BLaER1 treated with 17β-estradiol and CSF1 and Interleukin-3, amounts not matched to agents 10 nM and 100 nM (cell line): ENCODE measurements around the gene BCAS3.

Experiments used
- H3K27ac ChIP-seq, 11 experiments: shearing (Covaris generic); formaldehyde crosslinking; 2 replicates each; pipeline ENCODE4 v1.8.1; 2022
- H3K27me3 ChIP-seq, 11 experiments: shearing (Covaris generic); formaldehyde crosslinking; 2 replicates each; pipeline ENCODE4 v1.8.1; 2022
- H3K36me3 ChIP-seq, 11 experiments: shearing (Covaris generic); formaldehyde crosslinking; 2 replicates each; pipeline ENCODE4 v1.8.1; 2022
- H3K4me1 ChIP-seq, 10 experiments: shearing (Covaris generic); formaldehyde crosslinking; 2 replicates each; pipeline ENCODE4 v1.8.1; 2022
- H3K4me2 ChIP-seq, 11 experiments: shearing (Covaris generic); formaldehyde crosslinking; 2 replicates each; pipeline ENCODE4 v1.8.1; 2022
- H3K4me3 ChIP-seq, 10 experiments: shearing (Covaris generic); formaldehyde crosslinking; 2 replicates each; pipeline ENCODE4 v1.8.1; 2022
- H3K9ac ChIP-seq, 11 experiments: shearing (Covaris generic); formaldehyde crosslinking; 2 replicates each; pipeline ENCODE4 v1.8.1; 2022
- H3K9me3 ChIP-seq, 11 experiments: shearing (Covaris generic); formaldehyde crosslinking; replicated peaks in 1 of 11; 2 replicates each; pipeline ENCODE4 v1.8.1; 2022
- H4K20me1 ChIP-seq, 11 experiments: shearing (Covaris generic); formaldehyde crosslinking; 2 replicates each; pipeline ENCODE4 v1.8.1; 2022
- Cebpa-rat ChIP-seq, 11 experiments: shearing (Covaris generic); IDR thresholded peaks; 2 replicates each; pipeline ENCODE4 v1.8.1; 2022

The BCAS3 gene

GRCh38 chr17:60832631-60833030 lies 155.0 kb downstream of the BCAS3 start:
- H3K9ac ChIP-seq: no peak overlapping the region
- H3K4me1 ChIP-seq: no peaks in the 10 kb centered on the region; a peak in 1 of 20 replicates
- H3K9me3 ChIP-seq: no peaks in the 10 kb centered on the region
- TF ChIP-seq Cebpa-rat (IDR thresholded peaks at IDR 0.05): no peak
- H3K4me2 ChIP-seq: no peak overlapping the region
- no peak overlapping the region for H3K4me3 ChIP-seq
- no peak overlapping the region for H3K27ac ChIP-seq
- no peaks in the 10 kb centered on the region for H3K36me3 ChIP-seq
- H4K20me1 ChIP-seq: no peaks in the 10 kb centered on the region
- H3K27me3 ChIP-seq: no peaks in the 10 kb centered on the region

- Histone ChIP-seq H3K4me2 (no peak overlapping the region), H3K27me3 (no peaks in the 10 kb centered on the region), H3K27ac (no peak overlapping the region), H3K36me3 (no peaks in the 10 kb centered on the region; a peak in 1 of 22 replicates), H3K4me1 (no peaks in the 10 kb centered on the region), H4K20me1 (no peaks in the 10 kb centered on the region), H3K9ac (no peak overlapping the region), H3K4me3 (no peak overlapping the region), H3K9me3 (no peaks in the 10 kb centered on the region)
- no peak for TF ChIP-seq Cebpa-rat (IDR thresholded peaks at IDR 0.05)
Measured at GRCh38 chr17:60840456-60840855, 162.8 kb downstream of the BCAS3 start.

- Histone ChIP-seq H4K20me1 (no peaks in the 10 kb centered on the region), H3K4me2 (no peak overlapping the region), H3K4me3 (no peak overlapping the region), H3K27ac (no peak overlapping the region), H3K9me3 (no peaks in the 10 kb centered on the region), H3K27me3 (no peaks in the 10 kb centered on the region), H3K9ac (no peak overlapping the region), H3K4me1 (no peaks in the 10 kb centered on the region), H3K36me3 (no peaks in the 10 kb centered on the region; a peak in 1 of 22 replicates)
- no peak for TF ChIP-seq Cebpa-rat (IDR thresholded peaks at IDR 0.05)
Measured at GRCh38 chr17:60845012-60845411, 167.4 kb downstream of the BCAS3 start.

GRCh38 chr17:60846175-60846574 lies 168.5 kb downstream of the BCAS3 start:
- Histone ChIP-seq H3K27ac (no peak overlapping the region), H3K4me2 (no peak overlapping the region), H3K36me3 (no peaks in the 10 kb centered on the region; a peak in 1 of 22 replicates), H3K4me1 (no peaks in the 10 kb centered on the region), H3K27me3 (no peaks in the 10 kb centered on the region), H4K20me1 (no peaks in the 10 kb centered on the region), H3K9me3 (no peaks in the 10 kb centered on the region), H3K9ac (no peak overlapping the region), H3K4me3 (no peak overlapping the region)
- TF ChIP-seq Cebpa-rat (IDR thresholded peaks at IDR 0.05): no peak

- H3K9me3 ChIP-seq: no peaks in the 10 kb centered on the region
- H3K4me1 ChIP-seq: no peaks in the 10 kb centered on the region
- H3K27me3 ChIP-seq: no peaks in the 10 kb centered on the region
- H3K27ac ChIP-seq: no peak overlapping the region
- no peak overlapping the region for H3K4me3 ChIP-seq
- H3K9ac ChIP-seq: no peak overlapping the region
- H3K36me3 ChIP-seq: no peaks in the 10 kb centered on the region
- TF ChIP-seq Cebpa-rat (IDR thresholded peaks at IDR 0.05): no peak
- H4K20me1 ChIP-seq: no peaks in the 10 kb centered on the region
- H3K4me2 ChIP-seq: no peak overlapping the region
Measured at GRCh38 chr17:60851181-60851580, 173.5 kb downstream of the BCAS3 start.

GRCh38 chr17:60857556-60858080 lies 180.0 kb downstream of the BCAS3 start:
- Histone ChIP-seq H3K4me2 (no peak overlapping the region), H4K20me1 (no peaks in the 10 kb centered on the region), H3K36me3 (no peaks in the 10 kb centered on the region), H3K27ac (no peak overlapping the region), H3K27me3 (no peaks in the 10 kb centered on the region), H3K4me3 (no peak overlapping the region), H3K4me1 (no peaks in the 10 kb centered on the region), H3K9me3 (peaks cover 0 to 26% (median 22%) of the 10 kb centered on the region in 11 experiments; a peak in 18 of 22 replicates), H3K9ac (no peak overlapping the region)
- no peak for TF ChIP-seq Cebpa-rat (IDR thresholded peaks at IDR 0.05)

GRCh38 chr17:60862482-60862881 lies 184.8 kb downstream of the BCAS3 start:
- H3K4me1 ChIP-seq: peaks cover 18 to 41% (median 21%) of the 10 kb centered on the region in 10 experiments
- H4K20me1 ChIP-seq: no peaks in the 10 kb centered on the region
- H3K36me3 ChIP-seq: no peaks in the 10 kb centered on the region
- no peak overlapping the region for H3K9ac ChIP-seq
- H3K27me3 ChIP-seq: no peaks in the 10 kb centered on the region
- no peak overlapping the region for H3K4me3 ChIP-seq
- no peak overlapping the region for H3K27ac ChIP-seq
- no peak for TF ChIP-seq Cebpa-rat (IDR thresholded peaks at IDR 0.05)
- H3K4me2 ChIP-seq: no peak overlapping the region
- H3K9me3 ChIP-seq: peaks cover 0 to 26% (median 22%) of the 10 kb centered on the region in 11 experiments; a peak in 18 of 22 replicates

- Histone ChIP-seq H3K4me1 (peaks cover 18 to 41% (median 21%) of the 10 kb centered on the region in 10 experiments), H3K36me3 (no peaks in the 10 kb centered on the region), H4K20me1 (no peaks in the 10 kb centered on the region), H3K27ac (peak overlapping the region; percentile 9 to 84 (median 71); a peak in 21 of 22 replicates), H3K27me3 (no peaks in the 10 kb centered on the region), H3K9me3 (peaks cover 0 to 26% (median 22%) of the 10 kb centered on the region in 11 experiments; a peak in 18 of 22 replicates), H3K4me3 (peak overlapping the region; percentile 2 to 50 (median 22); a peak in 12 of 20 replicates), H3K9ac (peak overlapping the region in 9 of 11 experiments; percentile 2 to 70 (median 48); a peak in 14 of 22 replicates), H3K4me2 (peak overlapping the region; percentile 74 to 97 (median 83))
- TF ChIP-seq Cebpa-rat (IDR thresholded peaks at IDR 0.05): peak in 1 of 11 experiments; percentile 50; a peak in 1 of 22 replicates
Measured at GRCh38 chr17:60863892-60864707, 186.4 kb downstream of the BCAS3 start.

GRCh38 chr17:60864708-60865005 lies 187.0 kb downstream of the BCAS3 start:
- Histone ChIP-seq H3K36me3 (no peaks in the 10 kb centered on the region), H3K9ac (peak overlapping the region in 6 of 11 experiments; percentile 36 to 70 (median 59); a peak in 11 of 22 replicates), H3K9me3 (peaks cover 0 to 26% (median 22%) of the 10 kb centered on the region in 11 experiments; a peak in 18 of 22 replicates), H3K4me1 (peaks cover 18 to 41% (median 21%) of the 10 kb centered on the region in 10 experiments), H3K27ac (peak overlapping the region; percentile 9 to 84 (median 71); a peak in 21 of 22 replicates), H4K20me1 (no peaks in the 10 kb centered on the region), H3K27me3 (no peaks in the 10 kb centered on the region), H3K4me2 (peak overlapping the region; percentile 74 to 97 (median 83)), H3K4me3 (peak overlapping the region in 5 of 10 experiments; percentile 14 to 50 (median 27); a peak in 6 of 20 replicates)
- no peak for TF ChIP-seq Cebpa-rat (IDR thresholded peaks at IDR 0.05)
